CD4-positive, alpha-beta T cell treated with Interleukin-6 for 4 hours (primary cell): Measurements from ENCODE around the gene RHO.
"Not testable (repeated sequence)": the region's sequence is repeated elsewhere in the genome, so short reads cannot be mapped to it uniquely, and the experiment has no call there.

ENCODE experiments used
- DNase-seq: peaks from one replicate; pipeline ENCODE4 v3.0.0-alpha.2; 2020; ENCODE audit warnings: mixed read lengths

The RHO gene

DNA sequence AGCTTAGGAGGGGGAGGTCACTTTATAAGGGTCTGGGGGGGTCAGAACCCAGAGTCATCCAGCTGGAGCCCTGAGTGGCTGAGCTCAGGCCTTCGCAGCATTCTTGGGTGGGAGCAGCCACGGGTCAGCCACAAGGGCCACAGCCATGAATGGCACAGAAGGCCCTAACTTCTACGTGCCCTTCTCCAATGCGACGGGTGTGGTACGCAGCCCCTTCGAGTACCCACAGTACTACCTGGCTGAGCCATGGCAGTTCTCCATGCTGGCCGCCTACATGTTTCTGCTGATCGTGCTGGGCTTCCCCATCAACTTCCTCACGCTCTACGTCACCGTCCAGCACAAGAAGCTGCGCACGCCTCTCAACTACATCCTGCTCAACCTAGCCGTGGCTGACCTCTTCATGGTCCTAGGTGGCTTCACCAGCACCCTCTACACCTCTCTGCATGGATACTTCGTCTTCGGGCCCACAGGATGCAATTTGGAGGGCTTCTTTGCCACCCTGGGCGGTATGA lies at the start of gene RHO:
Gene RHO, plus strand, starts transcription at position 51 of the 512 bp plus-strand sequence. Its CDS starts 95 bp downstream, at position 146.
- no peak for DNase-seq

DNA sequence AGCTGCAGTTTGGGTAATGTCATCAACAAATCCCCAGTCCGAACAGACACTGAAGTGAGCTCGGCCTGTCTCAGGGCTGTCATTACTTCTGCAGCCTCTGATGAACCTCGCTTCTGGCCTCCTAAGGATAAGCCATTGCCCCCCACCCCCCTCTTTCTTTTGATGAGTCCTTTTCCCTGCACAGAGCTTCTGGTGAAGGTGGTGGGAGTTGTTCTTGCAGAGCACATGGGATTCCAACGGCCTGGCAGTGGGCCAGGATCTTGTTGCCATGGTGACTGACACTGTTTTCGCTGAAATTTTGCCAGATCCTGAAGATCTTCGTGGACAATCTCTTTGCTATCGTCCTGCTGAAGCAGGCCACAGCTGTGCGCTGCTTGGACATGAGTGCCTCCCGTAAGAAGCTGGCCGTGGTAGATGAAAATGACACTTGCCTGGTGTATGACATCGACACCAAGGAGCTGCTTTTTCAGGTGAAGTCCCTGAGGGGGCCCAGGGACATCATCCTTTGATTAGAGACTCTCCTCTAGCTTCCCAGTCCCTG lies 47.1 kb upstream of the RHO start:
- not testable (repeated sequence) for DNase-seq

DNA sequence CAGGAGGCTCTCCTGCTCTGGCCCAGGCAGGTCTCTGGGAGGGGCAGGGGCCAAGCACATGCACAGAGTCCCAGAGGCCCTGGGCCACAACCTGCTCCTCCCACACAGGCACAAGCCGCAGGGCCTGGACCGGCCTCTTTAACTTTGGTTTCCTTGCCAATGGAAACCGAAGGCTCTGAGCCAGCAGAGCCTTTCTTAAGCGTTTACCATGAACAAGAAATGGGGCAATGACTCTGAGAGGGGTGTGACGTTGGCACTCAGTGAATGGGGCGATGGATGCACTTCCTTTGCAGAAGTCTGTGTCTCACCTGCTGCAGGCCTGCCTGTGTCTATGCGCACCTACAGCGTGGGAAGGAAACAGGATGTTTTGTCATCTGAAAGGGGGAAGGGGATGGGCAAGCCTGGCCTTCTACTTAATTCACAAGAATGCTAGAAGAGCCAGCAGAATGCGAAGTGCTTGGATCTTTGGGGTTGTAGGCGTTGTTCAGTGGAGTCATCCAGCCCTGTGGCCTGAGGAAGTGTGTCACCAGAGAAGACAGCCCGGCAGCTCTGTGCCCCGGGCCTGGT lies 46.6 kb upstream of the RHO start:
- peak; percentile 68 for DNase-seq

DNA sequence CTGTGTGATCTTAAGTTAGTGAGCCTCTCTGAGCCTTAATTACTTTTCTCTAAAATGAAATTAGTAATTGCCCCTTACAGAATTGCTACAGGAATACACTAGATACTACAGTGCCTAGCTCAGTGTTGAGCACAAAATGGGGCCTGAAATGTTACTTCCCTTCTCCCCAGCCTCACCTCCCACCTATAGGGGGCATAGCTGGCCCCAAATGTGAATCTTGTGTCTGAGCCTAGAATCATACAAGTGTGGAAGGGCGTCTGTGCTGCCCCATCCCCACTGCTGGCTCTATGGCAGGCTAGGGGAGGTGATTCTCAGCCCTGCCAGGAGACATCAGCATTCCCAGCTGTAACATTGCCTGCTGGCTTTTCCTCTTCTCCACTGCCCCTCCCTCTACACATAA lies 45.7 kb upstream of the RHO start:
- no peak for DNase-seq

DNA sequence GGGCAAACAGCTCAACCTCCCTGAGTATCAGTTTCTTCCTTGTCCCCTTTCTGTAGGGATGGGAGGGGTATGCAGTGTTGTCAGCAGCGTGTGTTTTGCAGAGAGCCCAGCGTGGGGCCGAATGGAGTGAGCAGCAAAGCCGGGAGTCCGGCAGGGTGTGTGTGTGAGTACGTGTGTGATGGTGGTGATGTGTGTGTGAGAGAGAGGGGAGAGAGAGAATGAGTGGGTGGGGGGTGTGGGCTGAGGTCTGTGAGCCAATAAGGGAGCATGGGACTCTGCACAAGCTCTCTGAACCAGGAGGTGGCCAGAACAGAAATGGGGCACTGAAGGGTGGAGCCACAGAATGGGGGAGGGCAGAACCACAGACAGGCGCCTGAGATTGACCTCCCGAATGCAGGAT lies 44.6 kb upstream of the RHO start:
- no peak for DNase-seq

DNA sequence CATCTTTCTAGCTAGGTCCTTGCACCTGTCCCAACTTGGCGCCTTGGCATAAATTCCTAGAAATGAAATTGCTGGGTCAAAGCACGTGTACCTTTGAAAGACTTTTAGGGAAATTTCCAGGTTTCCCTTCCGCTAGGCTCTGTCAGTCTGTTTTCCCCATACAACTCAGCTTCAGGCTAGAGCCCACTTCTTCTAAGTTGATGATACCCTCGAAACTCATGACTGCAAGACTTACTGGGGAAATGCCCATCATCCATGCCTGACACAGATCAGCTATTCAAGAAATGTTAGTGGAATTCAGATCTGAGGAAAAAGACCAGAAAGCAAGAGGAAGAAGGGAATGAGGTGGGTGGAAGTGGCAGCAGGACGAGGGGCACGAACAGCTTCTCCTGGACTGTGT lies 43.3 kb upstream of the RHO start:
- not testable (repeated sequence) for DNase-seq

DNA sequence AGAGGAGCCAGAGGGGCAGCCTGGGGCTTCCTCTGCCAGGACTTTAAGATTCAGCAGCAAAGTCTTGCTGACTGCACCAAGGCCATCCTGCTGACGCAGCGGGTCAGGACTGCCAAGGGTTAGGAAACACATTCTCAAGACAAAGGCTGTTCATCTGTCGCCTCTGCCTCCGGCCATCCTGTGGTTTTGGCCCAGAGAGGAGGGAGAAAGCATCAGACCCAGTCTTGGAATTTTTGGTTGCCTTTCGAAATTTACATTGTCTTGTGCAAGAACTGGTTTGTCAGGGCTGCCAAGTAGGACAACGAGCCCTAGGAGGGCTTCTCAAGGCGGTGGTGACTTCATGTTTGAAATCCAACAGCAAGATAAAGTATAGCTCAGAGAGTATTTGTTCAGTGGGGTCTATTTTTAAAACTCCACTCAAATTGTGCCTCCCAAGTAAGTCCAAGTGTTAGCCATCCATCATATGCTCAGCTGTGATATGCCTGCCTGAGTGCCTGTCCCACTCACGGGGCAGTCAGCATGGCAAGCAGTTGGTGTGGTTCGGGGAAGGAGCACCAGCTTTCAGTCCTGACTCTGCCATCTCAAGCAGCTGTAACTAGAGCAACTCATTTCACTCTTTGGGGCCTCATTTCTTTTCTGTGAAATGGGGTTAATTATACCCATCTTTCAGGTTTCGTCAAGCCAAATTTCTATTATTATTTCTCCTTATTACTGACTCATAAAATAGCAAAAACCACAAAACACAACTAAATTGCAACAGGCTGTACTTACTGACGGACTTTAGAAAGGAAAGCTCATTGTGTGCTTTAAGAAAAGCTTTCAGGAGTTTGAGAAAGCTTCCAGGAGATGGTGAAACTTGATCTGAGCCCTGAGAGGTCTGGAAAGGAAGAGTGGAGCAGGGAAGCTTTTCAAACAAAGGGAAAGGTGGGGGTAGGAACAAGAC lies 42.4 kb upstream of the RHO start:
- DNase-seq: no peak

DNA sequence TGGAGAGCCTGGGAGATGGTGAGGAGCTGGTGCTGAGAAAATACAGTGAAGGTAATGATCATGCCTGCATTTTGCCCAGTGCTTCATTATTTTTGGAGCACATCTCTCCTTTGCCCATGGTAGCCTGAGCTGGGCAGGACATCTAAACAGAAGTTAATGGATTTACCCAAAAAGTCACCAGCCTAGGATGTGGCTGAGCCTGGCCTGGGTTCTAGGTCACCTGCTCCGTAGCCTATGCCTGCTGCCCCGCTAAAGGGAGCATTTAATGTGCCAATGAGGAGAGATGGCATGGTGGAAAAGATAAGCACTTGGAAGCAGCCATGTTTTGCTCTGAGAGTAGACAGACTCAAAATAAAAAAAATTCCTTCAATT lies 41.8 kb upstream of the RHO start:
- DNase-seq: no peak

DNA sequence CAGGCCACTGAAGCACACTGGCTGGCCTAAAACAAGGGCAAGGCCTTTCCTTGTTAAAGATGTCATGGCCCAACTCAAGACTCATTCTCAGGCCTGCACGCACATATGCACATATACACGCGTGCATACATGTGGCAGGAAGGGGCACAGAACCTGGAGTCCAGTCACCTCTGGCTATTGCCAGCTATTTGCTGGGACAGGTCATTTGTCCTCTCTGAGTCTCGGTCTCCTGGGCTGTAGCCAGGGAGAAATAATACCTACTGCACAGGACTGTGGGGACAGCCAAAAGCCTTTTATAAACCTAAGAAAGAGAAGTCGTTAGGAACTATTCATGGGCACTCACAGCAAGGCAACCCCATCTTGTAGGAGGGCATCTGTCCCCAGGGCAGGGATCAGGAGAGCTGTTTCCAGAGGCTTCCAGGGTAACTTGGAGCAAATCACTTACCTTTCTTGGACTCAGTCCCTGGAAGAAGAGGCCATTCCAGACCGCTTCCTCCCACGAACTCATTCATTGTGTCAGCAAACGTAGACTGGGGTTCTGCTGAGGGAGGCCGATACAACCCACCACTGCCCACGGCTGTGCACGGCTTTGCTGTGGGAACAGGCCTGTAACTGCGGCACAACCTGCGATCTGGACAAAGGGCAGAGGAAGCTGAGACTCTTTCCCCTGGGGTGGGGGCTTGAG lies 41.1 kb upstream of the RHO start:
- DNase-seq: no peak

DNA sequence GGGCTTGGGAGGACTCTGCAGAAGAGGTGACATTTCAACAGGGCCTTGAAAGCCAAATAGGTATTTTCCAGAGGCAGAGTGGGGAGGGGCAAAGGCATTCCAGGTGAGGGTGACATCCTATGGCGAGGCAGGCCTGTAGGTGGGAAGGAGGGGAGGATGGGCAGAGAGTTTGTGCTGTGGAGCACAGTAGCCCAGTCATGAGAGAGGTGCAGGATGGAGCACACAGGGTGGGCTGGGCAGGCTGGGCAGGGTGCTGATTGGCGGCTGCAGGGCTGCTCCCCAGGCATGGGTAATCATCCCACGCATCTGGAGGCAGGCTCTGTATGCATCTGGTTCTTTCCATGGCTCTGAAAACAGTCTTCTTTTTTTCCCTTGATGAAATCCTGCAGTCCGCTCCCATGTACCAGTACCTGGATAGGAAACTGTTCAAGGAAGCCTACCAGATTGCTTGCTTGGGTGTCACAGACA lies 40.5 kb upstream of the RHO start:
- not testable (repeated sequence) for DNase-seq

DNA sequence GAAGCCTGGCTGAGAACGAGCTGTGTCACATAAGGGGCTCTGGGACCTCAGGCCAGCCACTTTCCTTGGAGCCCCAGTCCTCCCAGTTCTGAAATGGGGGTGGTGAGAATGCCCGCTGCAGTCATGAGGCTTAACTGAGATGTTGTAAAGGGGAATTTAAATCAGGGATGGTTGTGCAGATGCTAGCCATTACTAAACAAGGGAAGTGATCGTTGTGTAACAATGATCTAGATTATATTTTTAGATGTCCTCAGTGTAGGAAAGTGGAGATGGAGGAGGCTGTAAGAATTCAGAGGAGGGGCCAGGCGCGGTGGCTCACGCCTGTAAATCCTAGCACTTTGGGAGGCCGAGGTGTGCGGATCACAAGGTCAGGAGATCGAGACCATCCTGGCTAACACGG lies 39.2 kb upstream of the RHO start:
- DNase-seq: not testable (repeated sequence)

DNA sequence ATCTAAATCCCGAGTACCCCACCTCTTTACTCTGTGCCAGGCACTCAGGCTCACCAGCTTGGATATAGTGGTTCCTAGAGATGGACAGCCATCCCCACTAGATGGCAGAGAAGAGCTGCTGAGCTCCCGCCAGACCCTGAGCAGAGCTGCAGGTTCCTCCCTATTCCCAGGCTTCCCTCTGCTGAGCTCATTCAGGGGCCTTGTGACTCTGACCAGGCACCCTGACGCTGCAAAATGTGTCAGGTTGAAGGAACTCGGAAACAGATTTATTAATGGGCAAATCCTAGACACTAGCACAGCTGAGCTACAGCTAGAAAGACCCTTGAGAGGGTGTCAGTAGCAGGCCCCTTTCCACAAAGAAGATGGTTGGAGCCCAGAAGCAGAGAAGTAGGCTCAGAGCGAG lies 38.2 kb upstream of the RHO start:
- DNase-seq: peak; percentile 64

DNA sequence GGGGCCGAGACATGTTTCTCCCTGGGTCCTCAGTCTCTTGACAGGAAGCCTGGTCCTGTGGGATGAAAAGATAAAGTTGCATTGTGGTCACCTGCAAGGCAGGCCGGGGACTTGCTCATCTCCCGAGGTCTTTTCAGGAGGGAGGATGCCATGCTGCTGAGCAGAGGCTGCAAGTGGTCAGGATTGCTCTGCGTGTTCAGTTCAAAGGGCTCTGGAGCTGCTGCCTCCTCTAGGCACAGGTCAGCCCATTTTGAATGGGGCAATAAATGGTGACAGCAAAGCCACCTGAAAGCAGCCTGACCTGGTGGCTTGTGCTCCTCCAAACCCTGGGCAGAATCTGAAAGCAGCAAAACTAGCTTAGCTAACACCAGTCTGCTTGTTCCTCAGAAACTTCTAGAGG lies 37.4 kb upstream of the RHO start:
- not testable (repeated sequence) for DNase-seq

DNA sequence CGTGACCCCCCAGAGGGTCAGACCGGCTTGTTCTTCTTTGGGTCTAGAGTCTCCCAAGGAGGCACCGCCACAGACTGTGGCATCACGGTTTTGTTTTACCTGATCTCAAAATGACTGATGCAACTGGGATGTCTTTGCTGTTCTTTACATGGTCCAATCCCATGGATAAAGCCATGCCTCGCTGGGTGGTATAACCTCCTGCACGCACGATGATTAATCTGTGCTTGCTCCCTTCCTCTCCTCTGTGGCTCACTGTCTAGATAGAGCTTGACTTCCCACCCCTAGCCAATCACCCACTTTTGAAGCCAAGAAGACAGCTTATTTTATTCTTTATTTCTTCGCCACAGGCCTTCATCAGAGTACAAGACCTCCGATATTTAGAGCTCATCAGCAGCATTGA lies 36.6 kb upstream of the RHO start:
- DNase-seq: no peak

DNA sequence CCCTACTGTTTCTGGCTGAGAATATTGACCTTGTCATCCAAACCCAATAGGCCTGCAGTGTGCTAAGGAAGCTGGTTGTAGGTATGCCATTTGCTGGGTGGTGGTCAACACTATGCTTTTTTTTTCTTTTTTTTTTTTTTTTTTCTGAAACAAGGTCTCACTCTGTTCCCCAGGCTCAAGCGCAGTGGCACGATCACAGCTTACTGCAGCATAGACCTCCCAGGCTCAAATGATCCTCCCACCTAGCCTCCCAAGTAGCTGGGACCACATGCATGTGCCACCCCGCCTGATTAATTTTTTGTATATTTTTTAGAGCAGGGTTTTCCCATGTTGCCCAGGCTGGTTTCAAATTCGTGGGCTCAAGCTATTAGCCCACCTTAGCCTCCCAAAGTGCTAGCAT lies 35.7 kb upstream of the RHO start:
- DNase-seq: no peak

DNA sequence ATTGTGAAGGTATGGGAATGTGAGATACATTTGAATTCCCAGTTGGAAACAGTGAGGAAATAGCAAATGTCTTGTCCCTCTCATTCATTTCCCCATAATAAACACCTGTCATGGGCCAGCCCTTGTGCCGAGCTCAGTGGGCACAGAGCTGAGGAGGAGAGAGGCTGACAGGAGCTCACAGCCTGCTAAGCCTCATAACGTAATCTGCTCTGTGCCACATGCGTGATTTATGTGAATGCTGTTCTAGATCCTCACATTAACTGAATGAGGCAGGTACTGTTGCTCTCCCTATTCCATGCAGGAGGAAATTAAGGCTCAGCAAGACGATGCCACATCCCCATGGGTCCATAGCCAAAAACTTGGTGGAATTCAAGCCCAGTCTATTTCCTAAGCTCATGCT lies 35.2 kb upstream of the RHO start:
- no peak for DNase-seq

DNA sequence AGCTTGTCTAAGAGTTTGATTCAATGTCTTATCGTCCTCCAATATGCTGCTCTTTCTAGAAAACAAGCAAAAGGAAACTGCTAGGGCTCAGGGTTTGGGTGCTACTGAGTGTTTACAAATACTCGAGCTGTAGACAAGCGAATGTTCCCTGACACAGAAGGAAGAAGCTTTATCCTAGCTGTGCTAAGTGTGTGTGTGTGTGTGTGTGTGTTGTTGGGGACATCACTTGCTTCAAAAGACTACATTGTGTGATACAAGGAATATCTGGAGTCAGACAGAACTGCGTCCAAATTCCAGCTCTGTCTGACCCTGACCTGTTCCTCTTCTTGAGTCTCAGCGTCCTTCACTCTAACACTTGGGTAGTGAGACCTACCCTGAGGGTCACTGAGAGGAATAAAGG lies 33.9 kb upstream of the RHO start:
- DNase-seq: not testable (repeated sequence)

DNA sequence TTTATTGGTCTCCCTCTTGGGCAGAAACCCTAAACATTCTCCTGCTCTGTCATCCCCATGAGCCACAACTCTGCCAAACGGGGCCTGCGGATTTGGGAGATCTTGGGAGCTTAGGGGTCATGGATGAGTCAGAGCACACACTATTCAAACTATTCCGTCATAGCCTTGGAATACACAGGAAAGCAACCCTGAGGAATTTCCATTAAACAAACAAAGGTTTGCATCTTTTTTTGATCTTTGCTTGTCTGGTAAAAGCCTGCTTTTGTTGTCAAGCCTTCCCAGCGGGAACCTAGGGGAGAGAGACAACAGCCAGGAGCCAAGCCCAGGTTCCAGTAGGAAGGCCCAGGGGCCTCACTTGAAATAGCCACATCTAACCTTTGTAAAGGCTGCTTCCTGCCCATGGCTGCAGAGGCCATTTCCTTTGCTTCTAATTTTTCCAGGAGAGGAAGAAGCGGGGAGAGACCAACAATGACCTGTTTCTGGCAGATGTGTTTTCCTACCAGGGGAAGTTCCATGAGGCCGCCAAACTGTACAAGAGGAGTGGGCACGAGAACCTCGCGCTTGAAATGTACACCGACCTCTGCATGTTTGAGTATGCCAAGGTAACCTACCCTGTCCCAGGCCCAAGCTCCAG lies 33.3 kb upstream of the RHO start:
- not testable (repeated sequence) for DNase-seq

DNA sequence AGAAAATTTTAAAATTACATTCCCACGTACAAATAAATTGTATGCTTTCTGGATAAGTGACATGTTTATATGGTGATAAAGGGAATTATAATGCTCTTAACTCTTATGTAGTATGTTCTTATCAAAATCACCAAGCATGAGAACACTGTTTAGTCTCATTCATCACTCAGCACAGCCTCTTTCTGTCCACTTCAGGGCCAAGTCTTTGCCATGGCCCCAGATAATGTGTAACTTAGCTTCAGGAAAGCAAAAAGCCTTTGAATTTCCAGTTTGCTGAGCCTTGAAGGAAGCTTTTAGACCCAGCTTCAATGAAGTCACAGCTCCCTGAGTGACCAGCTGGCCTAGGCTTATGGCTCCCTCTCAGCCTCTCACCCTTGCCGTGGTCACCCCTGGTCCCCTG lies 30.6 kb upstream of the RHO start:
- not testable (repeated sequence) for DNase-seq

DNA sequence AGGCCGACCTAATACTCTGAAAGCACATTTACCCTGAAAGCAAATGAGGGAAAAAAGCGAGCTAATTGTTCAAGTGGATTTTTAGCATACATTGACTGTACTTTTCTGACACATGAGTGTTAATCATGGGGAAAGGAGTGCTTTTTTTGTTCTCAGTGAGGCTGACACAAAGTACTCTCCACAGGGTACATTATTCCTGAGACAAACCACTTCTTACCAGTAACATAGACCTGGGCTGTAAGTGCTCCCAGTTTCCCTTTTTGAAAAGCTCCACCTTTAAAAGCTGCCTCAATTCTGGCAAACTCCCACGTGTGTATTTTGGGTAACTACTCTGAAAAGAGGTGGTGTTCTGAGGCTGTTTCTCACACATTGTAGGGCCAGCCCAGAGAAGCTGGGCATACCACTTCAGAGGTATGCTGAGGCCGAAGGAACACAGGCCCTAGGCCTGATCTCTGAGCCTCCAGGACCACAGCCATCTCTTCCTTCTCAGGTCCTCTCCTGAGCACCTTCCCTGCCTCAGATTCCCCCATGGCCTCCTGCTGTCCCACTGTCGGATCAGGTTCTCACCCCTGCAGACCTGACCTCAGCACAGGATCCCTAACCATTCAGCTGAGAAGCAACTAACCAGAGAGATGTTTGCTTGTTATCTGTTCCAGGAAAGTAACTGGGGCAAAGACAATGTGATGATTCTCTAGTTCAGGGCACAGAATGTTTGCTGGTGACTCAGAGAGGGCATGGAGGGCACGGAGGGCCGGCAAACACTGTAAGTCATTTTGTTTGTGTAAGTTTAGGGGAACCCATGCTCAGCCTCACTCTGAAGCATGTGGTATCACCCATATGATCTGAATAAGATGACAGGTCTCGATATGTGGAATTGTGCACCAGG lies 29.6 kb upstream of the RHO start:
- not testable (repeated sequence) for DNase-seq

DNA sequence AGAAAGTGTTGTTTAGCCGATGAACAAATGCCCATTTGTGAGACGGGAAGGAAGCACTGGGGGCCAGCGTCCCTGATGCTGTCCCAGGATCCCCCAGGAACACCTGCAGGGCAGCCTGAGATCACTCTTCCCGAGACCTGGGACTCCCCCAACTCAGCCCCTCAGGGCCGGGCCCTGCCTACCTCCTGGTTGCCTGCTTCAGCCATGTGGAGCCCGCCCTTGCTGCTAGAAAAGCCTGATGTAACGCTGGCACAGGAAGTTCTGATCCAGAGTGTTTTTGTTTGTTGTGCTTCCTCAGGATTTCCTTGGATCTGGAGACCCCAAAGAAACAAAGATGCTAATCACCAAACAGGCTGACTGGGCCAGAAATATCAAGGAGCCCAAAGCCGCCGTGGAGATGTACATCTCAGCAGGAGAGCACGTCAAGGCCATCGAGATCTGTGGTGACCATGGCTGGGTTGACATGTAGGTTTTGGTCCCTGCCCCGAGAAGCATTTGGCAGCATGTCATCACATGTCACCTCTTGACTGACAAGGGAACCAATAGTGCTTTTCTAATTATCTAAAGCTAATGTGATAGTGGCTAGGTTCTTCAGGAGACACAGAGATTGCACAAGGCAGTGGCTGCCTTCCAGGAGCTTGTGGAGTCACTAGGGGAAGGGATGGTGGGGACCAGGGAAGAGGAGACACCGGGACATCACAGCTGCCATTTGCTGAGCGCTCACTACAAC lies 28.7 kb upstream of the RHO start:
- not testable (repeated sequence) for DNase-seq
